HG03575 (cell line): Measurements from ENCODE around the gene DNAH12.
A peak's percentile ranks its signal among the peaks of the same experiment; 100 is the strongest.
"Not testable (repeated sequence)": the region's sequence is repeated elsewhere in the genome, so short reads cannot be mapped to it uniquely, and the experiment has no call there.

Experiments used
- ATAC-seq: cut with Tn5 transposase; IDR thresholded peaks from one replicate; pipeline ENCODE4 v1.9.1; 2021; ENCODE audit not compliant: unreplicated experiment, insufficient number of reproducible peaks, low FRiP score; ENCODE audit errors: extremely low read depth

DNAH12 gene

DNA sequence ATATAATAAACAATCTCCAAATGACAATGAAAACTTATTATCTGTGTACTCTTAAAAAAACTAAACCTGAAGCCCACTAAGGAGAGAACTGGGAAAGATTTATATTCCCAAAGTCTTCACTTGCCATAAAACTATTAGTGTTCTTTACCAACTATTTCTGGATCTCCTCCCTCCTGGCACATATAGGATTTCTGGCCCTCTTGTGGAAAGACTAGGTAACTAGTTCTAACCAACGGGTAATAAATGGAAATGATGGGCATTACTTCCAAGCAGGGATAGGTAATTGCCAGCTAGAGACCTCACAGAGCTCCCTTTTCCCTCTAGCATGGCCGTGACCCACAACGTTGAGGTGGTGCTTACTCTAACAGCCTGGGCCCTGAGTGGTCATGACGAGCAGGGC, 110.1 kb downstream of the DNAH12 start:
- ATAC-seq: no peak

- no peak for ATAC-seq
Measured at GRCh38 chr3:57423335-57423734, 120.8 kb downstream of the DNAH12 start.

- no peak for ATAC-seq
Measured at GRCh38 chr3:57421336-57421735, 122.8 kb downstream of the DNAH12 start.

DNA sequence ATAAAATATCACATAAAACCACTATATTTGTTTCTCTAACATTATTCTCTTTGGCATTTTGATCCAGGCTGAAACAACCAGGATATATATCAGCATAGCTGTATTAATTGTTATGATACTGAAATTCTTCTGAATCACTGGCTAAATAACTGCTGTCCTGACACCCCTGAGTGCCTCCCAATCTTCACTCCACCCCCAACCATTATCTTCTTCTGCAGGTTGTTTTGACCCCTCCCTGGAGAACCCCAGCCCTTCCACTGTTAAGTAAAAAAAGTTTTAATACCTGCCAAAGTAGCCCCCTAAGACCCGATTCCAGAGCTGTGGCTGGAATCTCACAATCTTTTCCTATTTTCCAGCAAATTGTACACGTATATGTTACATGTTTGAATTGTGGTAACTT, 124.1 kb downstream of the DNAH12 start:
- ATAC-seq: no peak

DNA sequence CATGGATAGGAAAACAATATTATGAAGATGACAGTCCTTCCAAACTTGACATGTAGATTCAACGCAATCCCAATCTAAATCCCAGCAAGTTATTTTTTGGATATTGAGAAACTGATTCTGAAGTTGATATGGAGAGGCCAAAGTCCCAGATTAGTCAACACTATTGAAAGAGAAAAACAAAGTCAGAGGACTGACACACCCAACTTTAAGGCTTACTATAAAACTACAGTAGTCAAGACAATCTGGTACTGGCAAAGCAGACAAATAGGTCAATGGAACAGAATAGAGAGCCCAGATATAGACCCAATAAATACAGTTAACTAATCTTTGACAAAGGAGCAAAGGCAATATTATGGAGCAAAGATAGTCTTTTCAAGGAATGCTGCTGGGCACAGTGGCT, 132.4 kb downstream of the DNAH12 start:
- no peak for ATAC-seq

DNA sequence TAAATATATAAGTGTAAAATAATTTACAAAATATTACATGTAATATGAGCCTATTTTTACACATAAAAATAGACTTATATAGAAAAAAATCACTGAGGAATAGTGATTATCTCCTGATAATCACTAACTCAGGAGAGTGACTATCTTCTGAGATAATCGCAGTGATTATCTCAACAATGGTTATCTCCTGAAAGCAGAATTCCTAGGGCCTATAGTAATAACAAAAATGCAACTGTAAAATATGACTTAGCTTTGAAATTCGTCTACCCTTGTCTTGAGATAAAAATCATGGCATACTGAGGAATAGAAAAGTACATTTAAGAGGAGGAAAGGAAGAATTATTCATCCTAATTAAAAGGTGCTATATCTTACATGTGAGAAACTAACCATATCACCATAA, 134.7 kb downstream of the DNAH12 start:
- no peak for ATAC-seq

DNA sequence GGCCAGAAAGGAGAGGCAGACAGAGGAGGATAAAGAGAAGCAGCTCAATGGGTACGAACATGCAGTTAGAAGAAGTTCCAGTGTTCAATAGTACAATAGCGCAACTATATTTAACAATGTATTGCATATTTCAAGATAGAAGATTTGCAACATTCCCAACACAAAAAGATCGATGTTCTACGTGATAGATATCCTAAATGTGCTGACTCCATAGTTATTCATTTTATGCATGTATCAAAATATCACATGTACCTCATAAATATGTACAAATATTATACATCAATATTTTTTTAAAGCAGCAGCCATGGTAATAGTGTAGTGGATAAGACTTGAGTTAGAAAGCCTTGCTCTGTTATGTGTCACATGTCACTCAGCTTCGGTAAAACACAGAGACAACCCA, 141.5 kb downstream of the DNAH12 start:
- no peak for ATAC-seq

- peak; percentile 55 for ATAC-seq
Measured at GRCh38 chr3:57397175-57398026, 146.7 kb downstream of the DNAH12 start.

DNA sequence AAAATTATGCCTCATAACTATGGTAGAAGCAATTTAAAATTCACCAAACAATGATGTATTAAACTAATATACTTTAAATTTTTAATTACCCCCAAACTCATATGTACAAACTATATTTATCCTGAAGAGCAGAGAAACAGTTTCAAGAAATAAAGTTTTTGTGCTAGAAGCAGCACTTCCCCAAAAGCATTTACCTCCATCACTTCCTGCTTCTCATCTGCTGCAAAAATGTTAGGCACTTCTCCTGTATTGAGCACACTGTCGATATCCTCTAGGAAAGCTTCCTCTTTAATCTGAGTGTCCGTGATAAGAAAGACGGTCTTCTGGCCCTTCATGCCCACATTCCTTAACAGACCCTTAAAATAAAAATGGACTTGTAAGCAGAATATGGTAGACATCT, 150.2 kb downstream of the DNAH12 start:
- no peak for ATAC-seq

DNA sequence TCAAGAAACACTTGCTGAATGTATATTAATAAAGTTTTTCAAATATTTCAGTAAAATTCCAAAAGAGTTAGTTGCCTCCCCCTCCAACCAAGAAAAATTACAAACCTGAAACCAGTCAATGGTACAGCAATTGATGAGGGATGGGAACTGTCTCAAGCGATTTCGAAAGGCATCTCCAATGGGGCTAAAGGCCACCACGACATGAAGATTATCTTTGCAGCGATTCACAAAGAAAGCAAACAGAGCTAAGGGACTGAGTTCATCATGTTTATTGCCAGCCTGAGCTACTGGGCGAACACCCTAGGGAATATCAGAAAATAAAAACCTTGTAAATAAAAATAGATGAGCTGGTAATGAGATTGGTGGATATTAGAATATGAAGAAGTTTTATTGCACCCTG, 152.4 kb downstream of the DNAH12 start:
- ATAC-seq: no peak

- no peak for ATAC-seq
Measured at GRCh38 chr3:57389271-57389670, 154.9 kb downstream of the DNAH12 start.

GRCh38 chr3:57386307-57386706, 157.8 kb downstream of the DNAH12 start:
- no peak for ATAC-seq

GRCh38 chr3:57385498-57385897, 158.6 kb downstream of the DNAH12 start:
- ATAC-seq: no peak

- ATAC-seq: no peak
Measured at GRCh38 chr3:57383838-57384237, 160.3 kb downstream of the DNAH12 start.

DNA sequence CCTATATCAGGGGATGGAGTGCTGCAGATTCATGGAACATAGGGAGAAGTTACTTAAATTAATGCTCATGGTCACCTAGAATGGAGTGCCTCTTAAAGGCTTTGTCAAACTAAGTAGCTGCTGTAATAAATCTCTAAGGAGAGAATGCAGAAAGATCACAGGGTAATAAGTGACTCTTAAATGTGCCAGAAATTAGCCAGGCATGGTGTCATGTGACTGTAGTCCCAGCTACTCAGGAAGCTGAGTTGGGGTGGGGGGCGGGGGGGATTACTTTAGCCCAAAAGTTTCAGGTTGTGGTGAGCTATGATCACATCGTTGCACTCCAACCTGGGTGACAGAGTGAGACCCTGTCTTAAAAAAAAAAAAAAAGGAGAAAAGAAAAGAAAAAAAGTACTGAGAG, 160.7 kb downstream of the DNAH12 start:
- no peak for ATAC-seq

DNA sequence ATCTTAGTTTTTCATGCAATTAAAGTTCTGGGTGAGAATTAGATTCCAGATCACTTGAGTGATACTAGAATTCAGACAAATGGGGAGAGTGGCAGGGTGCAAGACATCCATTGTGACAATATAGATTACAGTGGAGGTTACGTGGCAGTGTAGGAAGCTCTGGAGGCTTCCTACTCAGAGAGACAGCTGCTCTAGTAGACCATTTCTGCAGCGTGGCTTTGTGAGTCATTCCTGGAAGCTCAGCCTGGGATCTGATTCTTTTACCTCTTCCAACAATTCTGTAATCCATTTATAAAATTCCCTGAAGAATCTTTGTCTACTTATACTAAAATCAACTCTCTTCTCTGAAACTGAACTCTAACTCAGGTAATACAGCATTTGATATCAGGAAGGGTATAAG, 161.2 kb downstream of the DNAH12 start:
- ATAC-seq: no peak

GRCh38 chr3:57370341-57370740, 173.8 kb downstream of the DNAH12 start:
- ATAC-seq: no peak

DNA sequence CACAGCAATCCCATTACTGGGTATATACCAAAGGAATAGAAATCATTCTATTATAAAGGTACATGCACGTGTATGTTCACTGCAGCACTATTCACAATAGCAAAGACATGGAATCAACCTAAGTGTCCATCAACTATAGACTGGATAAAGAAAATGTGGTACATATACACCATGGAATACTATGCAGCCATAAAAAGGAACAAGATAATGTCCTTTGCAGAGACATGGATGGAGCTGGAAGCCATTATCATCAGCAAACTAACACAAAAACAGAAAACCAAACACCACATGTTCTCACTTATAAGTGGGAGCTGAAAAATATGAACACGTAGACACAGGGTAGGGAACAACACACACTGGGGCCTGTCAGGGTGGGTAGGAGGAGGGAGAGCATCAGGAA, 179.1 kb downstream of the DNAH12 start:
- not testable (repeated sequence) for ATAC-seq

DNA sequence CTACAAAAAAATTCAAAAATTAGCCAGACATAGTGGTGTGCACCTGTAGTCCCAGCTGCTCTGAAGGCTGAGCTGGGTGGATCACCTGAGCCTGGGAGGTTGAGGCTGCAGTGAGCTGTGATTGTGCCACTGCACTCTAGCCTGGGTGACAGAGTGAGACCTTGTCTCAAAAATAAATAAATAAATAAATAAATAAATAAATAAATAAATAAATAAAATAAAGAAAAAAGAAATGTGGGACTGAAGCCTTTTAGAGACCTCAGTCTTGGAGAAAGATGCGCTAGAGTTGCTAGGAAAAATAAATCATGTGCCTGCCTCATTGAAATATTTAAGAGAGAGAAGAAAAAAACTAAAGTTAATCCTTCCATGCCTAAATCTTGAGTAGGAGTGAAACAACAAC, 187.9 kb downstream of the DNAH12 start:
- not testable (repeated sequence) for ATAC-seq

- ATAC-seq: no peak
Measured at GRCh38 chr3:57354768-57355167, 189.4 kb downstream of the DNAH12 start.

DNA sequence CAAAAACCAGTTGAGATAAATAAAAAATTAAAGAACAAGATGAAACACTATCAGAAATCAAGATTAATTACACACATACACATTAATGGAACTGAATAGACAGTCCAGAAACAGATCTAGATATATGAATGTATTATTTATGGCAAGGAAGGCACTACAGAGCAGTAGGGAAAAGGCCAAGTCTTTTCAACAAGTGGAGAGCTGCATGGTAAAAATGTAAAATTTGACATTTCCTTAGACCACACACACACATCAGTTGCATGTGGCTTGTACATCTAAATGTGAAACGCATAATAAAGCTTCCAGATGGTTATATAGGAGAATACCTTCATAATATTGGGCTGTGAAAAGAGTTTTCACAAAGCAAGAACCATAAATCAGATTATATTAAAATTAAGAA, 193.9 kb downstream of the DNAH12 start:
- ATAC-seq: no peak
